Stimulated activated CD4-positive, alpha-beta T cell treated with anti-CD3 and anti-CD28 coated beads, Interleukin-4, amount 100 ng/mL, for 24 hours (primary cell): ENCODE measurements around the gene CNTNAP5.

Source experiments
- DNase-seq: peaks from one replicate; pipeline ENCODE4 v3.0.0-alpha.2; 2020

The CNTNAP5 gene

GRCh38 chr2:124162256-124162655 is 137.2 kb downstream of the CNTNAP5 start:
- DNase-seq, result no peak

- no peak for DNase-seq
These were observed 138.8 kb downstream of the CNTNAP5 start for GRCh38 chr2:124163840-124164239.

GRCh38 chr2:124165698-124166097 is 140.6 kb downstream of the CNTNAP5 start:
- no peak for DNase-seq

GRCh38 chr2:124171472-124172063 is 146.5 kb downstream of the CNTNAP5 start:
- no peak for DNase-seq

GRCh38 chr2:124178719-124179118 is 153.6 kb downstream of the CNTNAP5 start:
- no peak for DNase-seq

- no peak for DNase-seq
These were observed 155.5 kb downstream of the CNTNAP5 start for GRCh38 chr2:124180635-124181034.

GRCh38 chr2:124186801-124187200 is 161.7 kb downstream of the CNTNAP5 start:
- no peak for DNase-seq

- no peak for DNase-seq
These were observed 162.9 kb downstream of the CNTNAP5 start for GRCh38 chr2:124187948-124188347.

GRCh38 chr2:124193706-124194105 is 168.6 kb downstream of the CNTNAP5 start:
- no peak for DNase-seq

GRCh38 chr2:124201713-124202112 is 176.6 kb downstream of the CNTNAP5 start:
- no peak for DNase-seq

GRCh38 chr2:124209441-124209840 is 184.4 kb downstream of the CNTNAP5 start:
- DNase-seq, result no peak

GRCh38 chr2:124211461-124211860 is 186.4 kb downstream of the CNTNAP5 start:
- no peak for DNase-seq

- DNase-seq, result no peak
These were observed 189.0 kb downstream of the CNTNAP5 start for GRCh38 chr2:124213977-124214587.

GRCh38 chr2:124246170-124246569 is 221.1 kb downstream of the CNTNAP5 start:
- no peak for DNase-seq

- DNase-seq, result no peak
These were observed 223.3 kb downstream of the CNTNAP5 start for GRCh38 chr2:124248386-124248785.

- DNase-seq, result no peak
These were observed 225.3 kb downstream of the CNTNAP5 start for GRCh38 chr2:124250433-124250832.

- no peak for DNase-seq
These were observed 229.5 kb downstream of the CNTNAP5 start for GRCh38 chr2:124254621-124255020.

- no peak for DNase-seq
These were observed 232.0 kb downstream of the CNTNAP5 start for GRCh38 chr2:124257120-124257519.

- no peak for DNase-seq
These were observed 233.2 kb downstream of the CNTNAP5 start for GRCh38 chr2:124258140-124258880.

- DNase-seq, result no peak
These were observed 236.4 kb downstream of the CNTNAP5 start for GRCh38 chr2:124261456-124261855.

GRCh38 chr2:124264551-124265091 is 239.5 kb downstream of the CNTNAP5 start:
- no peak for DNase-seq

- no peak for DNase-seq
These were observed 242.7 kb downstream of the CNTNAP5 start for GRCh38 chr2:124267794-124268193.

GRCh38 chr2:124269348-124269747 is 244.3 kb downstream of the CNTNAP5 start:
- no peak for DNase-seq

- no peak for DNase-seq
These were observed 247.3 kb downstream of the CNTNAP5 start for GRCh38 chr2:124272261-124272841.
